GM08714 (cell line): ENCODE results near the gene MBD5.
"Not testable (repeated sequence)": the region's sequence is repeated elsewhere in the genome, so short reads cannot be mapped to it uniquely, and the experiment has no call there.

Source experiments
- H3K4me3 ChIP-seq: fragments of 200-500 bp; sonication (Bioruptor generic); 2 replicates; pipeline ENCODE4 v1.5.1; 2014; ENCODE audit warnings: mild to moderate bottlenecking, low read length, inconsistent platforms
- ZNF274 ChIP-seq: IDR thresholded peaks from 2 replicates; pipeline ENCODE4 v1.6.1; 2012; ENCODE audit warnings: mild to moderate bottlenecking, low read depth, low read length

Gene MBD5

GRCh38 chr2:148526509-148527346 is 505.8 kb downstream of the MBD5 start:
- H3K4me3 ChIP-seq: no peak overlapping the region
- TF ChIP-seq ZNF274: no peak

- no peak overlapping the region for H3K4me3 ChIP-seq
- TF ChIP-seq ZNF274: no peak
Observed at GRCh38 chr2:148527488-148528340, 506.8 kb downstream of the MBD5 start.

GRCh38 chr2:148528356-148529064 is 507.6 kb downstream of the MBD5 start:
- TF ChIP-seq ZNF274: no peak
- no peak overlapping the region for H3K4me3 ChIP-seq

GRCh38 chr2:148529745-148530144 is 508.9 kb downstream of the MBD5 start:
- no peak overlapping the region for H3K4me3 ChIP-seq

GRCh38 chr2:148530350-148530749 is 509.5 kb downstream of the MBD5 start:
- TF ChIP-seq ZNF274: no peak
- no peak overlapping the region for H3K4me3 ChIP-seq

More at GRCh38 chr2:148529745-148530144, 508.9 kb downstream of the MBD5 start:
- TF ChIP-seq ZNF274: no peak

- TF ChIP-seq ZNF274: no peak
- no peak overlapping the region for H3K4me3 ChIP-seq
Observed at GRCh38 chr2:148531235-148531634, 510.3 kb downstream of the MBD5 start.

GRCh38 chr2:148531669-148532428 is 511.0 kb downstream of the MBD5 start:
- no peak for TF ChIP-seq ZNF274
- H3K4me3 ChIP-seq: no peak overlapping the region

GRCh38 chr2:148533004-148533403 is 512.1 kb downstream of the MBD5 start:
- TF ChIP-seq ZNF274: no peak
- no peak overlapping the region for H3K4me3 ChIP-seq

- H3K4me3 ChIP-seq: no peak overlapping the region
- no peak for TF ChIP-seq ZNF274
Observed at GRCh38 chr2:148533685-148534084, 512.8 kb downstream of the MBD5 start.

- TF ChIP-seq ZNF274: no peak
- H3K4me3 ChIP-seq: no peak overlapping the region
Observed at GRCh38 chr2:148534416-148535204, 513.7 kb downstream of the MBD5 start.

GRCh38 chr2:148538375-148538774 is 517.5 kb downstream of the MBD5 start:
- no peak for TF ChIP-seq ZNF274
- H3K4me3 ChIP-seq: no peak overlapping the region

- H3K4me3 ChIP-seq: no peak overlapping the region
- no peak for TF ChIP-seq ZNF274
Observed at GRCh38 chr2:148540022-148540421, 519.1 kb downstream of the MBD5 start.

- TF ChIP-seq ZNF274: no peak
- no peak overlapping the region for H3K4me3 ChIP-seq
Observed at GRCh38 chr2:148541792-148542191, 520.9 kb downstream of the MBD5 start.

GRCh38 chr2:148542614-148543013 is 521.7 kb downstream of the MBD5 start:
- TF ChIP-seq ZNF274: no peak
- H3K4me3 ChIP-seq: no peak overlapping the region

- not testable (repeated sequence) for H3K4me3 ChIP-seq
Observed at GRCh38 chr2:148543088-148543540, 522.2 kb downstream of the MBD5 start.
